Natural killer cell treated with Interleukin-12 subunit alpha and Interleukin-12 subunit beta and Interleukin-15 and Interleukin-18, amount 100 ng/mL, for 72 hours (primary cell): ENCODE data around the gene STX10. TPM values are rescaled to one million over a fixed set of nuclear protein-coding genes. Genes with fewer than 3 reads are reported as not detected.

Experiments used
- ATAC-seq, 2 donors: fragments of 150-1000 bp; cut with Tn5 transposase in 1 of 2; sonication (Bioruptor Pico), chemical (Tn5 transposase) in 1 of 2; 2 replicates each; pipeline ENCODE4 v1.10.0; 2021
- DNase-seq: peaks from one replicate; pipeline ENCODE4 v3.0.0; 2022; ENCODE audit warnings: low spot score
- H3K27ac Mint-ChIP-seq, 2 donors: 1 replicate in 1 of 2; 2 replicates in 1 of 2; pipeline ENCODE4 v1.8.0; 2022; ENCODE audit warnings: mixed read lengths in 2 of 2, mild to moderate bottlenecking in 1 of 2, moderate library complexity in 1 of 2
- H3K27me3 Mint-ChIP-seq, 2 donors: 1 replicate in 1 of 2; 2 replicates in 1 of 2; pipeline ENCODE4 v1.8.0; 2022; ENCODE audit warnings: mixed read lengths in 2 of 2
- H3K36me3 Mint-ChIP-seq: one replicate; pipeline ENCODE4 v1.8.0; 2022; ENCODE audit warnings: mixed read lengths
- H3K4me1 Mint-ChIP-seq, 2 donors: 1 replicate in 1 of 2; 2 replicates in 1 of 2; pipeline ENCODE4 v1.8.0; 2022; ENCODE audit warnings: low read depth in 2 of 2, mixed read lengths in 2 of 2, mild to moderate bottlenecking in 1 of 2
- H3K4me3 Mint-ChIP-seq: one replicate; pipeline ENCODE4 v1.8.0; 2022; ENCODE audit warnings: mixed read lengths
- H3K9me3 Mint-ChIP-seq: 2 replicates; pipeline ENCODE4 v1.8.0; 2022; ENCODE audit warnings: mixed read lengths
- total RNA-seq, 2 donors: library from RNA; stranded (reverse); gene quantifications; one replicate each; pipeline ENCODE4 v1.2.3, GENCODE V29; 2022

Gene STX10
- total RNA-seq, 2 donors from 2014 or later = 48.1 to 62.5 TPM

GRCh38 chr19:13139633-13140311, 10.4 kb downstream of the STX10 start:
- Mint-ChIP-seq H3K27ac (peak overlapping the region in 1 of 2 donors; percentile 9), H3K9me3 (no peaks in the 10 kb centered on the region), H3K36me3 (no peaks in the 10 kb centered on the region), H3K4me3 (no peak overlapping the region), H3K4me1 (peaks cover 0 to 19% of the 10 kb centered on the region in 2 donors), H3K27me3 (no peaks in the 10 kb centered on the region)
- DNase-seq = no peak
- ATAC-seq = no peak

DNA sequence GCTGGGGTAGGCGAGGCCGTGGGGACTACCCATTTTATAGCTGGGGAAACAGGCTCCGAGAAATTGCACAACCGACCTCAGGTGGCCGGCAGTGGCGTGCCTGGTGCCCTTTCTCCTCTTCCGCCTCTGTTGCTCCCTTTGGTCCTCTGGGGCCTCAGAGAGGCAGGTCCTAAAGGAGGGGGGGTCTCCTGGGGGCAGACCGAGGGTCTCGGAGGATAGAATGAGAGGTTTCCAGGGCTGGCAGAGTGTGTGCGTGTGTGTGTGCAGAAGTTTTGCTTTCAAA, 11.3 kb downstream of the STX10 start:
- Mint-ChIP-seq H3K4me3 (no peak overlapping the region), H3K27me3 (no peaks in the 10 kb centered on the region), H3K27ac (no peak overlapping the region), H3K36me3 (no peaks in the 10 kb centered on the region), H3K4me1 (peaks cover 4 to 24% of the 10 kb centered on the region in 2 donors), H3K9me3 (no peaks in the 10 kb centered on the region)
- ATAC-seq = no peak
- DNase-seq = no peak

- H3K27ac Mint-ChIP-seq = no peak overlapping the region
- no peaks in the 10 kb centered on the region for H3K36me3 Mint-ChIP-seq
- no peak overlapping the region for H3K4me3 Mint-ChIP-seq
- no peaks in the 10 kb centered on the region for H3K9me3 Mint-ChIP-seq
- no peak for DNase-seq
- no peaks in the 10 kb centered on the region for H3K27me3 Mint-ChIP-seq
- no peak for ATAC-seq
- peaks cover 9 to 29% of the 10 kb centered on the region in 2 donors for H3K4me1 Mint-ChIP-seq
Measured at GRCh38 chr19:13138171-13138915, 11.8 kb downstream of the STX10 start.

GRCh38 chr19:13137290-13137794, 12.8 kb downstream of the STX10 start:
- no peak for DNase-seq
- Mint-ChIP-seq H3K27me3 (no peaks in the 10 kb centered on the region), H3K27ac (peak overlapping the region in 1 of 2 donors; percentile 27), H3K9me3 (no peaks in the 10 kb centered on the region), H3K4me3 (no peak overlapping the region), H3K36me3 (no peaks in the 10 kb centered on the region), H3K4me1 (peaks cover 19 to 39% of the 10 kb centered on the region in 2 donors)
- no peak for ATAC-seq

GRCh38 chr19:13135068-13136062, 14.8 kb downstream of the STX10 start:
- Mint-ChIP-seq H3K27ac (peak overlapping the region in 1 of 2 donors; percentile 41), H3K36me3 (no peaks in the 10 kb centered on the region)
- no peak for ATAC-seq

GRCh38 chr19:13134626-13135025, 15.5 kb downstream of the STX10 start:
- H3K36me3 Mint-ChIP-seq = no peaks in the 10 kb centered on the region
- H3K4me3 Mint-ChIP-seq = peak overlapping the region; percentile 36
- no peak for ATAC-seq
- no peaks in the 10 kb centered on the region for H3K27me3 Mint-ChIP-seq
- no peak for DNase-seq
- no peaks in the 10 kb centered on the region for H3K9me3 Mint-ChIP-seq
- H3K27ac Mint-ChIP-seq = peak overlapping the region; percentile 71 to 90
- H3K4me1 Mint-ChIP-seq = peaks cover 35 to 44% of the 10 kb centered on the region in 2 donors

More at GRCh38 chr19:13135068-13136062, 14.8 kb downstream of the STX10 start:
- H3K27me3 Mint-ChIP-seq = no peaks in the 10 kb centered on the region
- peaks cover 35 to 45% of the 10 kb centered on the region in 2 donors for H3K4me1 Mint-ChIP-seq
- DNase-seq = no peak
- H3K9me3 Mint-ChIP-seq = no peaks in the 10 kb centered on the region
- no peak overlapping the region for H3K4me3 Mint-ChIP-seq

DNA sequence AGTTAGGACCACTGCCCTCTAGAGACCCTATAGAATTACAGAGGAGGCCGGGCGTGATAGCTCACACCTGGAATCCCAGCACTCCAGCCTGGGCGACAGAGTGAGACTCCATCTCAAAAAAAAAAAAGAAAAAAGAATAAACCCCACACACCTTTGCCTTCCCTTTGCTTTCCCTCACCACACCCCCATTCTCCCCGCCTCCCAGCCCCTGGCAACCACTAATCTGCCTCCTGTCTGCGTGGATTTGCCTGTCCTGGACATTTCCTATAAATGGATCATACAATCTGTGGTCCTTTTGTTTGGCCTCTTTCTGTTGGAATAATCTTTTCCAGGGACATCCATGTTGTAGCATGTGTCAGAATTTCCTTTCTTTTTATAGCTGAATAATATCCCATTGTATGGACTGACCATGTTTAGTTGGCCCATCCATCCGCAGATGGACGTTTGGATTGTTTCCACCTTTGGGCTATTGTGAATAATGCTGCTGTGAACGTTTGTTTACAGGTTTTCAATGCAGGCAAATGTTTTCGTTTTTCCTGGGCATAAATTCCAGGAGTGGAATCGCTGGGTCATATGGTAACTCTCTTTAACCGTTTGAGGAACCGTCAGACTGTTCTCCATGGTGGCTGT, 16.8 kb downstream of the STX10 start:
- H3K36me3 Mint-ChIP-seq = no peaks in the 10 kb centered on the region
- DNase-seq (no peak), ATAC-seq (no peak)
- peaks cover 35 to 44% of the 10 kb centered on the region in 2 donors for H3K4me1 Mint-ChIP-seq
- H3K9me3 Mint-ChIP-seq = no peaks in the 10 kb centered on the region
- H3K27ac Mint-ChIP-seq = peak overlapping the region; percentile 91 to 98
- no peaks in the 10 kb centered on the region for H3K27me3 Mint-ChIP-seq
- H3K4me3 Mint-ChIP-seq = peak overlapping the region; percentile 89

- peak overlapping the region; percentile 89 for H3K4me3 Mint-ChIP-seq
- DNase-seq (peak; percentile 84), ATAC-seq (peak; percentile 97 to 98)
- H3K36me3 Mint-ChIP-seq = no peaks in the 10 kb centered on the region
- peaks cover 39 to 49% of the 10 kb centered on the region in 2 donors for H3K4me1 Mint-ChIP-seq
- H3K27ac Mint-ChIP-seq = peak overlapping the region; percentile 91 to 98
- no peaks in the 10 kb centered on the region for H3K9me3 Mint-ChIP-seq
- no peaks in the 10 kb centered on the region for H3K27me3 Mint-ChIP-seq
Measured at GRCh38 chr19:13132471-13133180, 17.5 kb downstream of the STX10 start.

DNA sequence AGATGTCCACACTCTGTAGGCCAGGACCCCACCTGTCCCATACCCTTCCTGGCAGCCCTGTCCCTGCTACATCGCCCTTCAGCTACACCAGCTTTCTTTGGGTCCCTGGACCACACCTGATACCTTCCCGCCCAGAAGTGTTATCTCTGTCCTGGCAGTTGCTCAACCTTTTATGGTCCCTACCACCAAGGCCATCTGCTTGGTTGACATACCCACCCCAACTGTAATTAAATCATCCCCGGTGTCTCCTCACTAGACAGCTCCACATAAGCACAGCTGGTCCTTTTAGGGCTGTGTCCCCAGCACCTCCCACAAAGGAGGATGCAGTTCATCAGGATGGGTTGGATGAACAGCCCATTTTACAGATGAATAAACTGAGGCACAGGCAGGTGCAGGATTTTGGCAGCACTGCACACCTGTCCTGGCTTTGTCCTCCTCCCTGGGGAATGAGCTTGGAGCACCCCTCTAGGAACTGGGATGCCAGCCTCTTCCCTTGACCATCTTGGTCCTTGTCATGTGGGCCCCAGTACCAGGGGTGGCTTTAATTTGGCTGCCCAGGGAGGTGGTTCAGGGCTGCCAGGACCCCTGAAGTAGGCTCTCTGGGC, 19.2 kb downstream of the STX10 start:
- DNase-seq = no peak
- ATAC-seq = no peak
- Mint-ChIP-seq H3K4me3 (peak overlapping the region; percentile 58), H3K27me3 (no peaks in the 10 kb centered on the region), H3K27ac (peak overlapping the region; percentile 91 to 98), H3K36me3 (no peaks in the 10 kb centered on the region), H3K4me1 (peaks cover 40 to 48% of the 10 kb centered on the region in 2 donors), H3K9me3 (no peaks in the 10 kb centered on the region)

DNA sequence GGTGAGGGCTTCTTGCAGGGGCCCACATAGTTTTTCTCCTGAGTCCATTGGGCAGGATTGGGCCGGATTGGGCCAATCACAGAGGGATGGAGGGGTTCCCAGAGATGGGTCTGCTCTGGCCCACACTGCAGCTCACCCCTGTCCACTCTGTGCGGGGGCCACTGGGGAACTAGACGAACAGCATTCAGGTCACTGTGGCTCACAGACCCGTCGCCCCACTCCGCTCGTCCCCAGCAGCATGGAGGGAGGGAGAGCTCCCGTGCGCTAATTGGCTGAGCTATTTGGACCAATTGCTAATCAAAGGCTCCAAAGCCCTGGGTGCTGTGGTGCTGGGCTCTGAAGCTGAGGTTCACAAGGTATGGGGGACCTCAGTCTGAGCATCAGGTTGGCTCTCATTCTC, 20.8 kb downstream of the STX10 start:
- no peaks in the 10 kb centered on the region for H3K9me3 Mint-ChIP-seq
- no peak for ATAC-seq
- H3K36me3 Mint-ChIP-seq = no peaks in the 10 kb centered on the region
- no peak overlapping the region for H3K27ac Mint-ChIP-seq
- no peak for DNase-seq
- H3K27me3 Mint-ChIP-seq = no peaks in the 10 kb centered on the region
- H3K4me3 Mint-ChIP-seq = no peak overlapping the region
- H3K4me1 Mint-ChIP-seq = peaks cover 38 to 46% of the 10 kb centered on the region in 2 donors

DNA sequence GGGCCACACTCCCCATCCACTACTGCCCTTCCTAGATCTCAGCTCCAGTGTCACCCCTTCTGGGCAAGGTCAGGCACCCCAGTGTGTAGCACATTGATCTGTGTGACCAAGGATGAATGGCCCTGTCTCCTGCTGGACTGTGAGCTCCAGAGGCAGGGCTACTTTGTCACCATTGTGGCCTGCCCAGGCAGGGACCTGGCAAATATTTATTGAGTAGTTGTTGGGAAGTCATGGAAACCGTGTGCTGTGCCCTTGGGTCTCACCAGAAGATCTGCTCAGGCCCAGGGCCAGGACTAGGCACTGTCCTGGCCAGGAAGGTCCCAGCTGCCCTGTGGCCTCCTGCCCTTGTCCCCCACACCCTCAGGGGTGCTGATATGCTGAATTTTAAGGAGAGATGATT, 21.6 kb downstream of the STX10 start:
- Mint-ChIP-seq H3K4me1 (peaks cover 37 to 45% of the 10 kb centered on the region in 2 donors), H3K27me3 (no peaks in the 10 kb centered on the region), H3K9me3 (no peaks in the 10 kb centered on the region), H3K36me3 (no peaks in the 10 kb centered on the region), H3K4me3 (no peak overlapping the region), H3K27ac (peak overlapping the region; percentile 1 to 60)
- DNase-seq (no peak), ATAC-seq (no peak)

GRCh38 chr19:13127811-13128575, 22.2 kb downstream of the STX10 start:
- Mint-ChIP-seq H3K27ac (peak overlapping the region; percentile 1 to 60), H3K4me3 (no peak overlapping the region)

More at GRCh38 chr19:13127811-13128575, 22.2 kb downstream of the STX10 start:
- no peaks in the 10 kb centered on the region for H3K36me3 Mint-ChIP-seq
- ATAC-seq = no peak
- no peaks in the 10 kb centered on the region for H3K27me3 Mint-ChIP-seq
- H3K9me3 Mint-ChIP-seq = no peaks in the 10 kb centered on the region
- H3K4me1 Mint-ChIP-seq = peaks cover 37 to 45% of the 10 kb centered on the region in 2 donors
- DNase-seq = no peak
